Measurements from ENCODE around the gene IFIT1B.
"Not testable (repeated sequence)": the region's sequence is repeated elsewhere in the genome, so short reads cannot be mapped to it uniquely, and the experiment has no call there.

- not testable (repeated sequence) for TF ChIP-seq CTCF (IDR thresholded peaks at IDR 0.05); POLR2A (IDR thresholded peaks at IDR 0.05); EP300 (IDR thresholded peaks at IDR 0.05; ENCODE audit: low read depth)
Observed at GRCh38 chr10:89409282-89409681, 31.4 kb downstream of the IFIT1B start.

Measured in transverse colon (tissue), 3 donors.